RWPE1 (cell line): ENCODE measurements around the gene NFIA.

Experiments used
- CTCF ChIA-PET: fragments of 350-600 bp; sonication (Branson Sonifier 250); formaldehyde crosslinking; extraction: SDS; loops from one replicate; lab custom pipeline; 2021; lab: Yijun Ruan, JAX
- POLR2A ChIA-PET: fragments of 400-600 bp; formaldehyde crosslinking; extraction: SDS; loops from one replicate; lab custom pipeline; 2020; ENCODE audit warnings: antibody characterized with exemption; ENCODE audit not compliant: low non-redundant PET; lab: Yijun Ruan, JAX
- DNase-seq: peaks from one replicate; pipeline ENCODE4 v3.0.0; 2012; ENCODE audit warnings: low spot score
- H3K27ac ChIP-seq: fragments of 450-650 bp; 2 replicates; pipeline ENCODE4 v1.5.1; 2017
- TF ChIP-seq, protein P1 (sequence below): fragments of 450-650 bp; conservative IDR thresholded peaks from 2 replicates; pipeline ENCODE4 v1.5.1; 2017; ENCODE audit warnings: low read depth, mild to moderate bottlenecking

The NFIA gene

DNA sequence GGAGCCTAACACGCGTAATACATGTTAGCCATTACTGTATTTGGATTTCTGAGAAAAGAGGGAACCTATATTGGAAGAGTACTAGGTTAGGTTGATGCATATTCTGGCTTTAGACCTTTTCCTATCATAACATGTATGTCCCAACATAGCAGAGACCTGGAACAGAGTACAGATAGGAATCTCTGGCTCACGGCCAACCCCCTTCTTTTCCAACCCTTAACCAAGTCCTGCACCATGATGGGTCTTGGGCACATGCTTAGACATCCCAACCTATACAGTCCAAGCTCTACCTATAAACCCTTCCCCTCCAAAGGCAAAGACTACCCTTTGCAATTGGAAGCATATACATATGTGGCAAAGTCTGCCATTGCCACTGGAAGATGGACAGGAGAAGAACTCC is 414.7 kb downstream of the NFIA start:
- CTCF ChIA-PET, result interaction anchor here (0.7 kb wide), 1 partner anchor 629 kb away, joined by 5 read pairs; no protein-coding TSS in a partner anchor
- TF ChIP-seq, protein P1, sequence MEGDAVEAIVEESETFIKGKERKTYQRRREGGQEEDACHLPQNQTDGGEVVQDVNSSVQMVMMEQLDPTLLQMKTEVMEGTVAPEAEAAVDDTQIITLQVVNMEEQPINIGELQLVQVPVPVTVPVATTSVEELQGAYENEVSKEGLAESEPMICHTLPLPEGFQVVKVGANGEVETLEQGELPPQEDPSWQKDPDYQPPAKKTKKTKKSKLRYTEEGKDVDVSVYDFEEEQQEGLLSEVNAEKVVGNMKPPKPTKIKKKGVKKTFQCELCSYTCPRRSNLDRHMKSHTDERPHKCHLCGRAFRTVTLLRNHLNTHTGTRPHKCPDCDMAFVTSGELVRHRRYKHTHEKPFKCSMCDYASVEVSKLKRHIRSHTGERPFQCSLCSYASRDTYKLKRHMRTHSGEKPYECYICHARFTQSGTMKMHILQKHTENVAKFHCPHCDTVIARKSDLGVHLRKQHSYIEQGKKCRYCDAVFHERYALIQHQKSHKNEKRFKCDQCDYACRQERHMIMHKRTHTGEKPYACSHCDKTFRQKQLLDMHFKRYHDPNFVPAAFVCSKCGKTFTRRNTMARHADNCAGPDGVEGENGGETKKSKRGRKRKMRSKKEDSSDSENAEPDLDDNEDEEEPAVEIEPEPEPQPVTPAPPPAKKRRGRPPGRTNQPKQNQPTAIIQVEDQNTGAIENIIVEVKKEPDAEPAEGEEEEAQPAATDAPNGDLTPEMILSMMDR, result no peak
- H3K27ac ChIP-seq, result peak overlapping the region; percentile 75
- POLR2A ChIA-PET, result no interaction called here
- no peak for DNase-seq

GRCh38 chr1:61498342-61498741 is 416.0 kb downstream of the NFIA start:
- no peak overlapping the region for H3K27ac ChIP-seq
- POLR2A ChIA-PET, result no interaction called here
- TF ChIP-seq, protein P1, result no peak
- DNase-seq, result no peak
- CTCF ChIA-PET, result no interaction called here

- ChIA-PET POLR2A (no interaction called here), CTCF (interaction anchor here (0.9 kb wide), 1 partner anchor 156 kb away, joined by 3 read pairs; no protein-coding TSS in a partner anchor)
- H3K27ac ChIP-seq, result no peak overlapping the region
- no peak for DNase-seq
- TF ChIP-seq, protein P1, result no peak
Measured at GRCh38 chr1:61501971-61502916, 419.9 kb downstream of the NFIA start.

DNA sequence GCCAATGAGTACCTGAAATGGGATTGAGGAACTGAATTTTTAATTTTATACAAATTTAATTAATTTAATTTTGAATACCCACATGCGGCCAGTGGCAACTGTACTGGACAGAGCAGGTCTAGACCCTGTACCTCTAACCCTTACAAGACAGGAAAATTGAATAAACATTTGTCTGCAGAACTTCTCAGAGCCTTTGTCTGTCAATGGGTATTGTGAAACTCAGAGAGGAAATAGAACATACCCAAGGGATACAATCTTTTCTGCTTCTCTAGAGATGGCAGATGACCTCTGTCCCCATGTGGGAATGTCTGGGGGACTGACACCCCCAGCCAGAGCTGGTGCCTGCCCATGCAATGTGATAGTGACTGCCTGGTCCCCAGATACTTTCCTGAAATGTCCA is 421.9 kb downstream of the NFIA start:
- ChIA-PET CTCF (no interaction called here), POLR2A (no interaction called here)

DNA sequence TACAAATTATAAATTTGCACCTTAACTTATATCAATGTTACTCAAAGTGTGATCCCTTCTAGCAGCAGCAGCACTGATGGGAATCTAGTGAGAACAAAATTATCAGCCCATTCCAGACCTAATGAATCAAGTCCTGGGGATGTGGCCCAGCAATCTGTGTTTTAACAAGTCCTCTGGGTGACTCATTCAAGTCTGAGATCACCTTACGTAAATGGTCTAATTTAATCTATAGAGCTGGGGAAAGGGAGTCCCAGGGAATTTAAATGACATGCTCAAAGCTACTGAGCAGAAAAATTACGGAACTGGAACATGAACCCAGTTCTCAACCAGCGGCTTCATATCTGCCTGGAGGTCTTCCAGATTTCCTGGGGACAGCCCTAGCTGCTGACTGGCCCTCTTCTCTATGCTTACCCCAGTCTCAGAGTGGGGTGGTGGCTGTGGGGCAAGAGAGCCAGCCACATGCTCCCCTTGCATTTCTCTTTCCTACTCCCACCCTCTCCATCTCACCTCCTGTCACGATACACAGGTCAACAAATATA is 422.6 kb downstream of the NFIA start:
- ChIA-PET POLR2A (no interaction called here), CTCF (no interaction called here)
- H3K27ac ChIP-seq, result peak overlapping the region; percentile 78
- DNase-seq, result peak; percentile 70
- TF ChIP-seq, protein P1, result no peak

More for the DNA sequence above, 421.9 kb downstream of the NFIA start:
- no peak for DNase-seq
- TF ChIP-seq, protein P1, result no peak
- peak overlapping the region; percentile 64; the same call in 1 of the 2 replicates for H3K27ac ChIP-seq

DNA sequence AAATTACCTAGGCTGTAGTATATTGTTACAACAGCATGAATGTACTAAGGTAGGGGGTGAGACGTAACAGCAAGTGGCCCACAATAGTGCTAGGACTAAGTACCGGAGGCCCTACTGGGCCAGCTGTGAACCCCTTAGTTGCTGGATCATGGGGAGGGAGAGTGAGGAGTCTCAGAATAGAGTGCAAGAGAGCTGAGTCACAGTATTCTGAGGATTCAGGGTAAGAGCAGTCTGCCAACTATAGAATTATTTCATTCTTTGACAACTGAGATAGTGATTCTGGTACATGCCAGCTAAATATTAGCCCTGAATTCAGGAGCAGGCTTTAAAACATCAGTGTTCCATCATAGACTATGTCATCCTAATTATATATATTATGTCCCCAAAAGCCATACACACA is 423.9 kb downstream of the NFIA start:
- POLR2A ChIA-PET, result no interaction called here
- no peak overlapping the region for H3K27ac ChIP-seq
- DNase-seq, result no peak
- CTCF ChIA-PET, result interaction anchor here (0.7 to 0.9 kb wide), 2 partner anchors 19 to 164 kb away, joined by 3 to 5 read pairs; no protein-coding TSS in a partner anchor
- TF ChIP-seq, protein P1, result no peak
